H9 (cell line): ENCODE measurements around the gene TMEM167B. TPM values are rescaled to one million over a fixed set of nuclear protein-coding genes. Genes with fewer than 3 reads are reported as not detected.

ENCODE experiments used
- DNase-seq: peaks from one replicate; pipeline ENCODE4 v3.0.0-alpha.2; 2017
- H2AFZ ChIP-seq: one replicate; pipeline ENCODE4 v1.6.1; 2013; ENCODE audit warnings: mild to moderate bottlenecking, low read length, control low read depth, moderate library complexity
- H2AK5ac ChIP-seq: 2 replicates; pipeline ENCODE4 v1.6.1; 2013; ENCODE audit warnings: low read length, control low read depth, mixed read lengths; ENCODE audit not compliant: insufficient read length
- H2BK120ac ChIP-seq: one replicate; pipeline ENCODE4 v1.6.1; 2013; ENCODE audit warnings: low read depth, mild to moderate bottlenecking, low read length, control low read depth, inconsistent platforms; ENCODE audit not compliant: poor library complexity, severe bottlenecking
- H2BK12ac ChIP-seq: 2 replicates; pipeline ENCODE4 v1.6.1; 2013; ENCODE audit warnings: low read length, control low read depth, mixed read lengths, low read depth; ENCODE audit not compliant: insufficient read length
- H2BK15ac ChIP-seq: 2 replicates; pipeline ENCODE4 v1.6.1; 2013; ENCODE audit warnings: low read depth, low read length, control low read depth
- H2BK20ac ChIP-seq: one replicate; pipeline ENCODE4 v1.6.1; 2013; ENCODE audit warnings: low read depth, mild to moderate bottlenecking, low read length, control low read depth, inconsistent platforms; ENCODE audit not compliant: poor library complexity, severe bottlenecking
- H2BK5ac ChIP-seq: 2 replicates; pipeline ENCODE4 v1.6.1; 2013; ENCODE audit warnings: low read length, control low read depth, mixed read lengths; ENCODE audit not compliant: insufficient read length
- H3K14ac ChIP-seq: 2 replicates; pipeline ENCODE4 v1.6.1; 2013; ENCODE audit warnings: low read length, control low read depth; ENCODE audit not compliant: insufficient read depth
- H3K18ac ChIP-seq: 2 replicates; pipeline ENCODE4 v1.6.1; 2013; ENCODE audit warnings: low read depth, mild to moderate bottlenecking, mixed read lengths, low read length, control low read depth; ENCODE audit not compliant: insufficient read length
- H3K23ac ChIP-seq: 2 replicates; pipeline ENCODE4 v1.6.1; 2013; ENCODE audit warnings: low read length, control low read depth, mixed read lengths, low read depth; ENCODE audit not compliant: insufficient read length
- H3K23me2 ChIP-seq: 2 replicates; pipeline ENCODE4 v1.6.1; 2013; ENCODE audit warnings: low read depth, mild to moderate bottlenecking, mixed read lengths, low read length, control low read depth; ENCODE audit not compliant: insufficient read length, poor library complexity, severe bottlenecking
- H3K27ac ChIP-seq: 2 replicates; pipeline ENCODE4 v1.5.1; 2013; ENCODE audit warnings: low read length, control low read depth, mixed read lengths, low read depth; ENCODE audit not compliant: insufficient read length
- H3K27me3 ChIP-seq: 2 replicates; pipeline ENCODE4 v1.6.1; 2013; ENCODE audit warnings: low read length, control low read depth, inconsistent platforms; ENCODE audit not compliant: insufficient read depth
- H3K4ac ChIP-seq: 2 replicates; pipeline ENCODE4 v1.6.1; 2013; ENCODE audit warnings: low read depth, mild to moderate bottlenecking, control low read depth, inconsistent platforms, low read length, moderate library complexity
- H3K4me1 ChIP-seq: 2 replicates; pipeline ENCODE4 v1.6.1; 2013; ENCODE audit warnings: low read length, control low read depth, inconsistent platforms; ENCODE audit not compliant: insufficient read depth
- H3K4me2 ChIP-seq: 2 replicates; pipeline ENCODE4 v1.6.1; 2013; ENCODE audit warnings: low read length, control low read depth, mixed read lengths; ENCODE audit not compliant: insufficient read length, insufficient read depth
- H3K56ac ChIP-seq: 2 replicates; pipeline ENCODE4 v1.6.1; 2013; ENCODE audit warnings: low read depth, mild to moderate bottlenecking, mixed read lengths, low read length, control low read depth; ENCODE audit not compliant: insufficient read length
- H3K79me1 ChIP-seq: 2 replicates; pipeline ENCODE4 v1.6.1; 2013; ENCODE audit warnings: low read depth, mild to moderate bottlenecking, moderate library complexity, low read length, control low read depth, inconsistent platforms; ENCODE audit not compliant: insufficient read depth, poor library complexity, severe bottlenecking
- H3K79me2 ChIP-seq: 2 replicates; pipeline ENCODE4 v1.6.1; 2013; ENCODE audit warnings: low read length, control low read depth, inconsistent platforms; ENCODE audit not compliant: insufficient read depth
- H3K9ac ChIP-seq: 2 replicates; pipeline ENCODE4 v1.6.1; 2013; ENCODE audit warnings: low read length, control low read depth, mixed read lengths; ENCODE audit not compliant: insufficient read length; ENCODE audit errors: extremely low read depth
- H3K9me3 ChIP-seq: one replicate; pipeline ENCODE4 v1.6.1; 2013; ENCODE audit warnings: low read depth, low read length, inconsistent platforms; ENCODE audit not compliant: control insufficient read depth
- H3T11ph ChIP-seq: one replicate; pipeline ENCODE4 v1.6.1; 2013; ENCODE audit warnings: mild to moderate bottlenecking, low read length, control low read depth, inconsistent platforms
- H4K20me1 ChIP-seq: one replicate; pipeline ENCODE4 v1.6.1; 2013; ENCODE audit not compliant: control insufficient read depth, insufficient read length, insufficient read depth
- H4K5ac ChIP-seq: 2 replicates; pipeline ENCODE4 v1.6.1; 2013; ENCODE audit warnings: low read depth, mild to moderate bottlenecking, mixed read lengths, low read length, control low read depth; ENCODE audit not compliant: insufficient read length
- H4K8ac ChIP-seq: replicated peaks from 2 replicates; pipeline ENCODE4 v1.6.1; 2013; ENCODE audit warnings: low read length, control low read depth, mixed read lengths, low read depth; ENCODE audit not compliant: insufficient read length
- H4K91ac ChIP-seq: 2 replicates; pipeline ENCODE4 v1.6.1; 2013; ENCODE audit warnings: low read depth, mild to moderate bottlenecking, moderate library complexity, mixed read lengths, low read length, control low read depth; ENCODE audit not compliant: insufficient read length
- H3K27ac Mint-ChIP-seq, 3 experiments: 2 replicates in 2 of 3; 3 replicates in 1 of 3; pipeline ENCODE4 v1.8.0; 2020 to 2021; ENCODE audit warnings: mixed read lengths in 3 of 3, mild to moderate bottlenecking in 1 of 3, moderate library complexity in 1 of 3
- H3K27me3 Mint-ChIP-seq: 2 replicates; pipeline ENCODE4 v1.8.0; 2021; ENCODE audit warnings: low read depth, mild to moderate bottlenecking, moderate library complexity, mixed read lengths
- H3K36me3 Mint-ChIP-seq, 3 experiments: 2 replicates in 2 of 3; 3 replicates in 1 of 3; pipeline ENCODE4 v1.8.0; 2020 to 2021; ENCODE audit warnings: low read depth in 3 of 3, mixed read lengths in 3 of 3; ENCODE audit not compliant: insufficient read depth in 1 of 3
- H3K4me1 Mint-ChIP-seq, 2 experiments: 2 replicates each; pipeline ENCODE4 v1.8.0; 2020; ENCODE audit warnings: mixed read lengths in 2 of 2
- H3K4me3 Mint-ChIP-seq, 2 experiments: 2 replicates in 1 of 2; 3 replicates in 1 of 2; pipeline ENCODE4 v1.8.0; 2020 to 2021; ENCODE audit warnings: mild to moderate bottlenecking in 2 of 2, mixed read lengths in 2 of 2, moderate library complexity in 1 of 2
- H3K9me3 Mint-ChIP-seq, 2 experiments: 2 replicates in 1 of 2; 3 replicates in 1 of 2; pipeline ENCODE4 v1.8.0; 2020; ENCODE audit warnings: mild to moderate bottlenecking in 2 of 2, mixed read lengths in 2 of 2, moderate library complexity in 1 of 2
- WGBS: extraction: QIAGEN DNeasy Blood & Tissue Kit; methylation state at CpG from one replicate; pipeline ENCODE4 v1.1.7; 2013; ENCODE audit warnings: missing lambda C conversion rate, low lambda C conversion rate, mixed read lengths; ENCODE audit not compliant: insufficient read length; ENCODE audit errors: extremely low coverage; 5-methylcytosine and 5-hydroxymethylcytosine counted together
- total RNA-seq: library from RNA; stranded (reverse); gene quantifications from 2 replicates; pipeline ENCODE4 v1.2.1, GENCODE V29; 2021
- TF ChIP-seq, protein P1 (sequence below): fragments of 200-600 bp; sonication (generic); conservative IDR thresholded peaks from 3 replicates; pipeline ENCODE4 v1.8.0; 2021; ENCODE audit warnings: antibody characterized with exemption, mild to moderate bottlenecking

Gene TMEM167B
- total RNA-seq, 1 experiment from 2014 or later: 13.9 TPM

GRCh38 chr1:109041621-109042468 lies 48.7 kb upstream of the TMEM167B start, which contains the start of gene WDR47:
WDR47 (minus strand) TSS chr1:109042102; CDS start chr1:109023512, 18,590 bp downstream.
- Histone ChIP-seq H2BK5ac (no peak within 1 kb of the TSS), H3K9me3 (no peaks in the 10 kb centered on the region), H2BK120ac (no peak within 1 kb of the TSS), H4K91ac (no peak within 1 kb of the TSS), H3K4ac (no peak within 1 kb of the TSS), H3K23ac (no peak within 1 kb of the TSS), H3K18ac (no peak within 1 kb of the TSS), H4K5ac (no peak within 1 kb of the TSS), H3K4me1 (no peaks in the 10 kb centered on the region), H3K9ac (peak within 1 kb of the TSS; percentile 8), H4K20me1 (no peaks in the 10 kb centered on the region), H3K79me2 (no peaks in the 10 kb centered on the region), H2AK5ac (no peak within 1 kb of the TSS), H3K4me2 (peak within 1 kb of the TSS; percentile 63), H3K27me3 (no peaks in the 10 kb centered on the region), H3K56ac (no peak within 1 kb of the TSS), H4K8ac (no peak within 1 kb of the TSS), H2BK15ac (no peak within 1 kb of the TSS), H3K79me1 (no peaks in the 10 kb centered on the region), H3T11ph (no peak within 1 kb of the TSS), H3K27ac (no peak within 1 kb of the TSS), H3K14ac (no peak within 1 kb of the TSS), H2AFZ (peak within 1 kb of the TSS; percentile 33), H2BK20ac (no peak within 1 kb of the TSS), H2BK12ac (no peak within 1 kb of the TSS), H3K23me2 (peaks cover 7% of the 10 kb centered on the region)
- peak; percentile 97 for DNase-seq
- Mint-ChIP-seq H3K9me3 (no peaks in the 10 kb centered on the region), H3K4me3 (peak within 1 kb of the TSS; percentile 83 to 95), H3K27me3 (peaks cover 2% of the 10 kb centered on the region; the same call in 1 of the 2 replicates), H3K36me3 (no peaks in the 10 kb centered on the region), H3K4me1 (peaks cover 11 to 12% of the 10 kb centered on the region in 2 experiments), H3K27ac (no peak within 1 kb of the TSS; a peak in 2 of 7 replicates)
- TF ChIP-seq, protein P1, sequence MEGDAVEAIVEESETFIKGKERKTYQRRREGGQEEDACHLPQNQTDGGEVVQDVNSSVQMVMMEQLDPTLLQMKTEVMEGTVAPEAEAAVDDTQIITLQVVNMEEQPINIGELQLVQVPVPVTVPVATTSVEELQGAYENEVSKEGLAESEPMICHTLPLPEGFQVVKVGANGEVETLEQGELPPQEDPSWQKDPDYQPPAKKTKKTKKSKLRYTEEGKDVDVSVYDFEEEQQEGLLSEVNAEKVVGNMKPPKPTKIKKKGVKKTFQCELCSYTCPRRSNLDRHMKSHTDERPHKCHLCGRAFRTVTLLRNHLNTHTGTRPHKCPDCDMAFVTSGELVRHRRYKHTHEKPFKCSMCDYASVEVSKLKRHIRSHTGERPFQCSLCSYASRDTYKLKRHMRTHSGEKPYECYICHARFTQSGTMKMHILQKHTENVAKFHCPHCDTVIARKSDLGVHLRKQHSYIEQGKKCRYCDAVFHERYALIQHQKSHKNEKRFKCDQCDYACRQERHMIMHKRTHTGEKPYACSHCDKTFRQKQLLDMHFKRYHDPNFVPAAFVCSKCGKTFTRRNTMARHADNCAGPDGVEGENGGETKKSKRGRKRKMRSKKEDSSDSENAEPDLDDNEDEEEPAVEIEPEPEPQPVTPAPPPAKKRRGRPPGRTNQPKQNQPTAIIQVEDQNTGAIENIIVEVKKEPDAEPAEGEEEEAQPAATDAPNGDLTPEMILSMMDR: no peak
- no CpG with 5 or more reads among the region's 90 CpGs for WGBS
